Gastrocnemius medialis (tissue), 4 donors: ENCODE results near the gene ERC1.

Experiments
- CTCF ChIP-seq, 5 experiments: fragments of 450-650 bp in 3 of 5; fragments of 200-600 bp in 2 of 5; sonication (generic) in 2 of 5; IDR thresholded peaks in 4 of 5; conservative IDR thresholded peaks in 1 of 5; 1 replicate in 4 of 5; 2 replicates in 1 of 5; pipeline ENCODE4 v1.5.1; 2016 to 2019; ENCODE audit warnings: antibody characterized with exemption in 5 of 5, mild to moderate bottlenecking in 3 of 5, moderate library complexity in 3 of 5
- POLR2A ChIP-seq, 2 donors: fragments of 450-650 bp; IDR thresholded peaks; one replicate each; pipeline ENCODE4 v1.6.1; 2017; ENCODE audit warnings: antibody characterized with exemption in 2 of 2, mild to moderate bottlenecking in 2 of 2, moderate library complexity in 2 of 2

GRCh38 chr12:1350055-1350933 lies 359.3 kb downstream of the ERC1 start:
- no peak for TF ChIP-seq CTCF (IDR thresholded peaks at IDR 0.05 in 4 of 5, conservative IDR thresholded peaks at IDR 0.05 in 1 of 5)
- TF ChIP-seq POLR2A (IDR thresholded peaks at IDR 0.05): no peak
